ENCODE measurements around the gene SOX1. TPM values are rescaled to one million over a fixed set of nuclear protein-coding genes. Genes with fewer than 3 reads are reported as not detected.

The SOX1 gene
- total RNA-seq, 6 experiments from 2014 or later = not detected

GRCh38 chr13:112115403-112116091 is 48.6 kb downstream of the SOX1 start:
- 61% methylated on average over 7 of the region's 20 CpGs for WGBS (ENCODE audit: insufficient coverage, low coverage, low lambda C conversion rate, missing lambda C conversion rate)
- ATAC-seq = no peak
- Histone ChIP-seq H3K36me3 (no peaks in the 10 kb centered on the region), H3K27me3 (no peaks in the 10 kb centered on the region), H3K27ac (no peak overlapping the region), H3K4me1 (no peaks in the 10 kb centered on the region), H3K4me3 (no peak overlapping the region), H3K9me3 (no peaks in the 10 kb centered on the region)
- intact Hi-C loops (cut with DNase I) = no loop called here
- TF ChIP-seq CTCF (IDR thresholded peaks at IDR 0.05) (no peak), POLR2A (IDR thresholded peaks at IDR 0.05) (no peak)
- DNase-seq = no peak

- ATAC-seq (no peak), DNase-seq (no peak)
- no peaks in the 10 kb centered on the region for H3K36me3 ChIP-seq
- no peaks in the 10 kb centered on the region for H3K9me3 ChIP-seq
- intact Hi-C loops (cut with DNase I) = no loop called here
- 62% methylated on average over 12 of the region's 22 CpGs for WGBS (ENCODE audit: insufficient coverage, low coverage, low lambda C conversion rate, missing lambda C conversion rate)
- no peak for TF ChIP-seq POLR2A (IDR thresholded peaks at IDR 0.05)
- TF ChIP-seq CTCF (IDR thresholded peaks at IDR 0.05) = no peak
- H3K4me3 ChIP-seq = no peak overlapping the region
- H3K27me3 ChIP-seq = no peaks in the 10 kb centered on the region
- H3K27ac ChIP-seq = no peak overlapping the region
- H3K4me1 ChIP-seq = no peaks in the 10 kb centered on the region
Measured at GRCh38 chr13:112116187-112116950, 49.4 kb downstream of the SOX1 start.

GRCh38 chr13:112117258-112117954 is 50.5 kb downstream of the SOX1 start:
- Histone ChIP-seq H3K27ac (no peak overlapping the region), H3K4me1 (no peaks in the 10 kb centered on the region), H3K9me3 (no peaks in the 10 kb centered on the region), H3K36me3 (no peaks in the 10 kb centered on the region), H3K27me3 (no peaks in the 10 kb centered on the region), H3K4me3 (no peak overlapping the region)
- ATAC-seq = no peak
- DNase-seq = no peak
- WGBS (ENCODE audit: insufficient coverage, low coverage, low lambda C conversion rate, missing lambda C conversion rate) = 80% methylated on average over 3 of the region's 14 CpGs
- intact Hi-C loops (cut with DNase I) = no loop called here
- no peak for TF ChIP-seq POLR2A (IDR thresholded peaks at IDR 0.05)
- no peak for TF ChIP-seq CTCF (IDR thresholded peaks at IDR 0.05)

- Histone ChIP-seq H3K27ac (no peak overlapping the region), H3K36me3 (no peaks in the 10 kb centered on the region), H3K27me3 (no peaks in the 10 kb centered on the region), H3K9me3 (no peaks in the 10 kb centered on the region), H3K4me1 (no peaks in the 10 kb centered on the region), H3K4me3 (no peak overlapping the region)
- WGBS (ENCODE audit: insufficient coverage, low coverage, low lambda C conversion rate, missing lambda C conversion rate) = 55% methylated on average over 10 of the region's 18 CpGs
- DNase-seq (no peak), ATAC-seq (no peak)
- TF ChIP-seq POLR2A (IDR thresholded peaks at IDR 0.05) = no peak
- TF ChIP-seq CTCF (IDR thresholded peaks at IDR 0.05) = no peak
- intact Hi-C loops (cut with DNase I) = no loop called here
Measured at GRCh38 chr13:112117955-112118302, 51.0 kb downstream of the SOX1 start.
